WTC11 (cell line): ENCODE measurements around the gene PCYOX1L. TPM values are rescaled to one million over a fixed set of nuclear protein-coding genes. Genes with fewer than 3 reads are reported as not detected.

ENCODE experiments used
- ATAC-seq: fragments of 200-7000 bp; cut with Tn5 transposase; 2 replicates; pipeline ENCODE4 v1.10.0; 2021; ENCODE audit warnings: mild to moderate bottlenecking, moderate library complexity
- CTCF ChIA-PET: fragments of 300-600 bp; sonication (Branson Sonifier 250); formaldehyde crosslinking; loops from one replicate; lab custom pipeline; 2021; ENCODE audit warnings: antibody characterized with exemption; lab: Charles Lee
- POLR2A ChIA-PET: fragments of 350-600 bp; sonication (Branson Sonifier 250); formaldehyde crosslinking; loops from one replicate; lab custom pipeline; 2021; ENCODE audit warnings: antibody characterized with exemption; lab: Charles Lee
- DNase-seq: peaks from one replicate; pipeline ENCODE4 v3.0.0; 2021; ENCODE audit warnings: low spot score
- H3K27ac Mint-ChIP-seq: 2 replicates; pipeline ENCODE4 v1.8.0; 2021; ENCODE audit warnings: mixed read lengths
- H3K27me3 Mint-ChIP-seq: 2 replicates; pipeline ENCODE4 v1.8.0; 2021; ENCODE audit warnings: low read depth, mild to moderate bottlenecking, moderate library complexity, mixed read lengths
- H3K36me3 Mint-ChIP-seq: 2 replicates; pipeline ENCODE4 v1.8.0; 2021; ENCODE audit warnings: mixed read lengths
- H3K4me1 Mint-ChIP-seq: 2 replicates; pipeline ENCODE4 v1.8.0; 2022; ENCODE audit warnings: mixed read lengths
- H3K4me3 Mint-ChIP-seq: 2 replicates; pipeline ENCODE4 v1.8.0; 2021; ENCODE audit warnings: mild to moderate bottlenecking, moderate library complexity, mixed read lengths
- H3K9me3 Mint-ChIP-seq: 2 replicates; pipeline ENCODE4 v1.8.0; 2021; ENCODE audit warnings: mixed read lengths
- FOXJ3 ChIP-seq: sonication (generic); formaldehyde crosslinking; IDR thresholded peaks from 2 replicates; pipeline ENCODE4 v1.9.0; 2021; ENCODE audit warnings: missing genetic modification reagents, mild to moderate bottlenecking, borderline replicate concordance
- GABPB1 ChIP-seq: sonication (generic); formaldehyde crosslinking; IDR thresholded peaks from 2 replicates; pipeline ENCODE4 v1.8.1; 2023; ENCODE audit warnings: mild to moderate bottlenecking, missing genetic modification reagents
- HMGA2 ChIP-seq: fragments of 250-450 bp; sonication (Bioruptor Pico); IDR thresholded peaks from 2 replicates; pipeline ENCODE4 v1.4.0; 2021; ENCODE audit warnings: mild to moderate bottlenecking, moderate library complexity
- IRF2 ChIP-seq: sonication (generic); formaldehyde crosslinking; IDR thresholded peaks from 2 replicates; pipeline ENCODE4 v1.8.0; 2022; ENCODE audit warnings: low read depth, missing genetic modification reagents, borderline replicate concordance
- MXD4 ChIP-seq: fragments of 250-450 bp; sonication (Bioruptor Pico); IDR thresholded peaks from 2 replicates; pipeline ENCODE4 v1.8.0; 2021; ENCODE audit warnings: mild to moderate bottlenecking, moderate library complexity, borderline replicate concordance
- NFYB ChIP-seq: sonication (generic); formaldehyde crosslinking; conservative IDR thresholded peaks from 2 replicates; pipeline ENCODE4 v1.8.0; 2022; ENCODE audit warnings: low read depth, missing genetic modification reagents
- NR1H2 ChIP-seq: sonication (generic); formaldehyde crosslinking; IDR thresholded peaks from 2 replicates; pipeline ENCODE4 v1.9.0; 2021; ENCODE audit warnings: mild to moderate bottlenecking, moderate library complexity, missing genetic modification reagents
- NR2C2 ChIP-seq: sonication (generic); formaldehyde crosslinking; IDR thresholded peaks from 2 replicates; pipeline ENCODE4 v1.8.0; 2022; ENCODE audit warnings: mild to moderate bottlenecking, missing genetic modification reagents
- SP1 ChIP-seq: sonication (generic); formaldehyde crosslinking; conservative IDR thresholded peaks from 2 replicates; pipeline ENCODE4 v1.8.1; 2022; ENCODE audit warnings: missing genetic modification reagents
- TCF7 ChIP-seq: sonication (generic); formaldehyde crosslinking; IDR thresholded peaks from 2 replicates; pipeline ENCODE4 v1.8.0; 2022; ENCODE audit warnings: mild to moderate bottlenecking, low read depth, missing genetic modification reagents, moderate library complexity
- ZNF138 ChIP-seq: sonication (generic); formaldehyde crosslinking; conservative IDR thresholded peaks from 2 replicates; pipeline ENCODE4 v1.8.1; 2022; ENCODE audit warnings: mild to moderate bottlenecking, moderate library complexity, missing genetic modification reagents
- ZNF232 ChIP-seq: sonication (generic); formaldehyde crosslinking; IDR thresholded peaks from 2 replicates; pipeline ENCODE4 v1.8.0; 2022; ENCODE audit warnings: mild to moderate bottlenecking, missing genetic modification reagents
- ZNF396 ChIP-seq: fragments of 250-450 bp; sonication (Bioruptor Pico); IDR thresholded peaks from 2 replicates; pipeline ENCODE4 v1.8.0; 2021; ENCODE audit warnings: mild to moderate bottlenecking, moderate library complexity, borderline replicate concordance
- total RNA-seq: library from RNA; stranded (reverse); gene quantifications from 3 replicates; pipeline ENCODE4 v1.2.3, GENCODE V29; 2021
- TF ChIP-seq, protein P1 (sequence below): fragments of 250-450 bp; sonication (Bioruptor Pico); IDR thresholded peaks from 2 replicates; pipeline ENCODE4 v1.9.0; 2021; ENCODE audit warnings: moderate library complexity, mild to moderate bottlenecking, inconsistent platforms, borderline replicate concordance
- TF ChIP-seq, protein P2 (sequence below): sonication (generic); formaldehyde crosslinking; IDR thresholded peaks from 2 replicates; pipeline ENCODE4 v1.8.0; 2022; ENCODE audit warnings: mild to moderate bottlenecking, missing genetic modification reagents
- TF ChIP-seq, protein P3 (sequence below): sonication (generic); formaldehyde crosslinking; conservative IDR thresholded peaks from 2 replicates; pipeline ENCODE4 v1.8.1; 2022; ENCODE audit warnings: mild to moderate bottlenecking, missing genetic modification reagents
- TF ChIP-seq, protein P4 (sequence below): sonication (generic); formaldehyde crosslinking; IDR thresholded peaks from 2 replicates; pipeline ENCODE4 v1.8.0; 2022; ENCODE audit warnings: mild to moderate bottlenecking, missing genetic modification reagents
- TF ChIP-seq, protein P5 (sequence below): sonication (generic); formaldehyde crosslinking; conservative IDR thresholded peaks from 2 replicates; pipeline ENCODE4 v1.8.1; 2023; ENCODE audit warnings: mild to moderate bottlenecking, low read depth, missing genetic modification reagents, moderate library complexity
- TF ChIP-seq, protein P6 (sequence below): fragments of 250-450 bp; sonication (Bioruptor Pico); IDR thresholded peaks from 2 replicates; pipeline ENCODE4 v1.9.0; 2021; ENCODE audit warnings: mild to moderate bottlenecking
- TF ChIP-seq, protein P7 (sequence below): sonication (generic); formaldehyde crosslinking; IDR thresholded peaks from 2 replicates; pipeline ENCODE4 v1.8.0; 2022; ENCODE audit warnings: missing genetic modification reagents

The PCYOX1L gene
- total RNA-seq, 1 experiment from 2014 or later: 8.1 TPM

DNA sequence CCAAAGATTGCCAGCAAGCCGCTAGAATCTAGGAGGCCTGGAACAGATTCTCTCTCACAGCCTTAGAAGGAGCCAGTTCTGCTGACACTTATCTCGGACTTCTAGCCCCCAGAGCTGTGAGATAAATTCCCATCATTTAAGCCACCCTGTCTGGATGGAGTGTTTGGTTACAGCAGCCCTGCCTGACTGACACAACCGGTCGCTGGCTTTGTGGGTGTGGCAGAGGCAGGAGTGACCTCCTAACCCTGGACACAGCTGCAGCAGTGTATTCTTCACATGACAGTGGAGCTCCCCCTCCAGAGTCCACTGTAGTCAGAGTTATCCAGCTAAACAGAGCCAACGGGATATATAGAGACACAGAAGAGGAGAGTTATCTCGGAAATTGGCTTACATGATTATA is 42.5 kb downstream of the PCYOX1L start:
- ChIA-PET POLR2A (no interaction called here), CTCF (interaction anchor here (0.6 to 1.9 kb wide), 6 partner anchors 19 to 118 kb away, joined by 3 to 12 read pairs (median 6); no protein-coding TSS in a partner anchor)
- no peak for DNase-seq
- ATAC-seq: no peak
- TF ChIP-seq MXD4 (CRISPR knock-in tag): no peak
- no peak for TF ChIP-seq ZNF232
- TF ChIP-seq, protein P1, sequence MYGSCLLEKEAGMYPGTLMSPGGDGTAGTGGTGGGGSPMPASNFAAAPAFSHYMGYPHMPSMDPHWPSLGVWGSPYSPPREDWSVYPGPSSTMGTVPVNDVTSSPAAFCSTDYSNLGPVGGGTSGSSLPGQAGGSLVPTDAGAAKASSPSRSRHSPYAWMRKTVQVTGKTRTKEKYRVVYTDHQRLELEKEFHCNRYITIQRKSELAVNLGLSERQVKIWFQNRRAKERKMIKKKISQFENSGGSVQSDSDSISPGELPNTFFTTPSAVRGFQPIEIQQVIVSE (CRISPR knock-in tag): no peak
- TF ChIP-seq NR1H2 (CRISPR knock-in tag): no peak
- TF ChIP-seq, protein P2, sequence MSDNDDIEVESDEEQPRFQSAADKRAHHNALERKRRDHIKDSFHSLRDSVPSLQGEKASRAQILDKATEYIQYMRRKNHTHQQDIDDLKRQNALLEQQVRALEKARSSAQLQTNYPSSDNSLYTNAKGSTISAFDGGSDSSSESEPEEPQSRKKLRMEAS (CRISPR knock-in tag): no peak
- TF ChIP-seq, protein P3, sequence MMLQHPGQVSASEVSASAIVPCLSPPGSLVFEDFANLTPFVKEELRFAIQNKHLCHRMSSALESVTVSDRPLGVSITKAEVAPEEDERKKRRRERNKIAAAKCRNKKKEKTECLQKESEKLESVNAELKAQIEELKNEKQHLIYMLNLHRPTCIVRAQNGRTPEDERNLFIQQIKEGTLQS: no peak
- TF ChIP-seq FOXJ3 (CRISPR knock-in tag): no peak
- no peak for TF ChIP-seq TCF7
- no peak overlapping the region for H3K4me3 Mint-ChIP-seq
- no peaks in the 10 kb centered on the region for H3K36me3 Mint-ChIP-seq
- no peak overlapping the region for H3K27ac Mint-ChIP-seq
- no peaks in the 10 kb centered on the region for H3K9me3 Mint-ChIP-seq
- peaks cover 13% of the 10 kb centered on the region for H3K4me1 Mint-ChIP-seq
- no peaks in the 10 kb centered on the region; the same call in 1 of the 2 replicates for H3K27me3 Mint-ChIP-seq

DNA sequence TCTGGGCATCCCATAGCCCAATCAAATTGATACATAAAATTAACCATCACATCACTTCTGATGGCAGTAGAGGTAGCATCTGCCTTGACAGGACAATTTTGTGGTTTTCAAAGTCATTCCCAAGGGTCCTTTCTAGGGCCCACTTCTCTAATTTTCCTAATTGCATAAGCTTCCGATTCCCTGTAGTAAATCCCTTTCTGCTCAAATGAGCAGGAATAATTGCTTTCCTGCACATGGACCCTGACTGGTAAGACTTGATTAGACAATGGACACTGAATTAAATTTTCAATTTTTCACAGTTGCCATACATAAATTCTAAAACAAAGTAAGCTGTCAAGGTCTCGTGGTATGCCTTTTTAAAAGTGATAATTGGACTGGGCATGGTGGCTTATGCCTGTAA is 43.2 kb downstream of the PCYOX1L start:
- ChIA-PET POLR2A (no interaction called here), CTCF (interaction anchor here (1.8 to 1.9 kb wide), 2 partner anchors 19 to 29 kb away, joined by 6 to 12 read pairs; no protein-coding TSS in a partner anchor)
- H3K27me3 Mint-ChIP-seq: no peaks in the 10 kb centered on the region; the same call in 1 of the 2 replicates
- peaks cover 19% of the 10 kb centered on the region for H3K4me1 Mint-ChIP-seq
- no peaks in the 10 kb centered on the region for H3K9me3 Mint-ChIP-seq
- no peak overlapping the region for H3K27ac Mint-ChIP-seq
- no peak overlapping the region for H3K4me3 Mint-ChIP-seq
- no peak for DNase-seq
- no peaks in the 10 kb centered on the region for H3K36me3 Mint-ChIP-seq
- ATAC-seq: no peak
- TF ChIP-seq ZNF138: no peak
- no peak for TF ChIP-seq GABPB1 (CRISPR knock-in tag)
- TF ChIP-seq NFYB (CRISPR knock-in tag): no peak
- no peak for TF ChIP-seq HMGA2
- TF ChIP-seq ZNF396 (CRISPR knock-in tag): no peak
- no peak for TF ChIP-seq IRF2 (CRISPR knock-in tag)
- TF ChIP-seq, protein P4, sequence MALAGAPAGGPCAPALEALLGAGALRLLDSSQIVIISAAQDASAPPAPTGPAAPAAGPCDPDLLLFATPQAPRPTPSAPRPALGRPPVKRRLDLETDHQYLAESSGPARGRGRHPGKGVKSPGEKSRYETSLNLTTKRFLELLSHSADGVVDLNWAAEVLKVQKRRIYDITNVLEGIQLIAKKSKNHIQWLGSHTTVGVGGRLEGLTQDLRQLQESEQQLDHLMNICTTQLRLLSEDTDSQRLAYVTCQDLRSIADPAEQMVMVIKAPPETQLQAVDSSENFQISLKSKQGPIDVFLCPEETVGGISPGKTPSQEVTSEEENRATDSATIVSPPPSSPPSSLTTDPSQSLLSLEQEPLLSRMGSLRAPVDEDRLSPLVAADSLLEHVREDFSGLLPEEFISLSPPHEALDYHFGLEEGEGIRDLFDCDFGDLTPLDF (CRISPR knock-in tag): no peak
- TF ChIP-seq, protein P5, sequence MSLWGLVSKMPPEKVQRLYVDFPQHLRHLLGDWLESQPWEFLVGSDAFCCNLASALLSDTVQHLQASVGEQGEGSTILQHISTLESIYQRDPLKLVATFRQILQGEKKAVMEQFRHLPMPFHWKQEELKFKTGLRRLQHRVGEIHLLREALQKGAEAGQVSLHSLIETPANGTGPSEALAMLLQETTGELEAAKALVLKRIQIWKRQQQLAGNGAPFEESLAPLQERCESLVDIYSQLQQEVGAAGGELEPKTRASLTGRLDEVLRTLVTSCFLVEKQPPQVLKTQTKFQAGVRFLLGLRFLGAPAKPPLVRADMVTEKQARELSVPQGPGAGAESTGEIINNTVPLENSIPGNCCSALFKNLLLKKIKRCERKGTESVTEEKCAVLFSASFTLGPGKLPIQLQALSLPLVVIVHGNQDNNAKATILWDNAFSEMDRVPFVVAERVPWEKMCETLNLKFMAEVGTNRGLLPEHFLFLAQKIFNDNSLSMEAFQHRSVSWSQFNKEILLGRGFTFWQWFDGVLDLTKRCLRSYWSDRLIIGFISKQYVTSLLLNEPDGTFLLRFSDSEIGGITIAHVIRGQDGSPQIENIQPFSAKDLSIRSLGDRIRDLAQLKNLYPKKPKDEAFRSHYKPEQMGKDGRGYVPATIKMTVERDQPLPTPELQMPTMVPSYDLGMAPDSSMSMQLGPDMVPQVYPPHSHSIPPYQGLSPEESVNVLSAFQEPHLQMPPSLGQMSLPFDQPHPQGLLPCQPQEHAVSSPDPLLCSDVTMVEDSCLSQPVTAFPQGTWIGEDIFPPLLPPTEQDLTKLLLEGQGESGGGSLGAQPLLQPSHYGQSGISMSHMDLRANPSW (CRISPR knock-in tag): no peak
- no peak for TF ChIP-seq NR2C2 (CRISPR knock-in tag)
- no peak for TF ChIP-seq ZNF232
- TF ChIP-seq, protein P6, sequence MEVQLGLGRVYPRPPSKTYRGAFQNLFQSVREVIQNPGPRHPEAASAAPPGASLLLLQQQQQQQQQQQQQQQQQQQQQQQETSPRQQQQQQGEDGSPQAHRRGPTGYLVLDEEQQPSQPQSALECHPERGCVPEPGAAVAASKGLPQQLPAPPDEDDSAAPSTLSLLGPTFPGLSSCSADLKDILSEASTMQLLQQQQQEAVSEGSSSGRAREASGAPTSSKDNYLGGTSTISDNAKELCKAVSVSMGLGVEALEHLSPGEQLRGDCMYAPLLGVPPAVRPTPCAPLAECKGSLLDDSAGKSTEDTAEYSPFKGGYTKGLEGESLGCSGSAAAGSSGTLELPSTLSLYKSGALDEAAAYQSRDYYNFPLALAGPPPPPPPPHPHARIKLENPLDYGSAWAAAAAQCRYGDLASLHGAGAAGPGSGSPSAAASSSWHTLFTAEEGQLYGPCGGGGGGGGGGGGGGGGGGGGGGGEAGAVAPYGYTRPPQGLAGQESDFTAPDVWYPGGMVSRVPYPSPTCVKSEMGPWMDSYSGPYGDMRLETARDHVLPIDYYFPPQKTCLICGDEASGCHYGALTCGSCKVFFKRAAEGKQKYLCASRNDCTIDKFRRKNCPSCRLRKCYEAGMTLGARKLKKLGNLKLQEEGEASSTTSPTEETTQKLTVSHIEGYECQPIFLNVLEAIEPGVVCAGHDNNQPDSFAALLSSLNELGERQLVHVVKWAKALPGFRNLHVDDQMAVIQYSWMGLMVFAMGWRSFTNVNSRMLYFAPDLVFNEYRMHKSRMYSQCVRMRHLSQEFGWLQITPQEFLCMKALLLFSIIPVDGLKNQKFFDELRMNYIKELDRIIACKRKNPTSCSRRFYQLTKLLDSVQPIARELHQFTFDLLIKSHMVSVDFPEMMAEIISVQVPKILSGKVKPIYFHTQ: no peak
- TF ChIP-seq, protein P2 (CRISPR knock-in tag): no peak
- TF ChIP-seq, protein P7, sequence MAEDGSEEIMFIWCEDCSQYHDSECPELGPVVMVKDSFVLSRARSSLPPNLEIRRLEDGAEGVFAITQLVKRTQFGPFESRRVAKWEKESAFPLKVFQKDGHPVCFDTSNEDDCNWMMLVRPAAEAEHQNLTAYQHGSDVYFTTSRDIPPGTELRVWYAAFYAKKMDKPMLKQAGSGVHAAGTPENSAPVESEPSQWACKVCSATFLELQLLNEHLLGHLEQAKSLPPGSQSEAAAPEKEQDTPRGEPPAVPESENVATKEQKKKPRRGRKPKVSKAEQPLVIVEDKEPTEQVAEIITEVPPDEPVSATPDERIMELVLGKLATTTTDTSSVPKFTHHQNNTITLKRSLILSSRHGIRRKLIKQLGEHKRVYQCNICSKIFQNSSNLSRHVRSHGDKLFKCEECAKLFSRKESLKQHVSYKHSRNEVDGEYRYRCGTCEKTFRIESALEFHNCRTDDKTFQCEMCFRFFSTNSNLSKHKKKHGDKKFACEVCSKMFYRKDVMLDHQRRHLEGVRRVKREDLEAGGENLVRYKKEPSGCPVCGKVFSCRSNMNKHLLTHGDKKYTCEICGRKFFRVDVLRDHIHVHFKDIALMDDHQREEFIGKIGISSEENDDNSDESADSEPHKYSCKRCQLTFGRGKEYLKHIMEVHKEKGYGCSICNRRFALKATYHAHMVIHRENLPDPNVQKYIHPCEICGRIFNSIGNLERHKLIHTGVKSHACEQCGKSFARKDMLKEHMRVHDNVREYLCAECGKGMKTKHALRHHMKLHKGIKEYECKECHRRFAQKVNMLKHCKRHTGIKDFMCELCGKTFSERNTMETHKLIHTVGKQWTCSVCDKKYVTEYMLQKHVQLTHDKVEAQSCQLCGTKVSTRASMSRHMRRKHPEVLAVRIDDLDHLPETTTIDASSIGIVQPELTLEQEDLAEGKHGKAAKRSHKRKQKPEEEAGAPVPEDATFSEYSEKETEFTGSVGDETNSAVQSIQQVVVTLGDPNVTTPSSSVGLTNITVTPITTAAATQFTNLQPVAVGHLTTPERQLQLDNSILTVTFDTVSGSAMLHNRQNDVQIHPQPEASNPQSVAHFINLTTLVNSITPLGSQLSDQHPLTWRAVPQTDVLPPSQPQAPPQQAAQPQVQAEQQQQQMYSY (CRISPR knock-in tag): no peak
- no peak for TF ChIP-seq SP1 (CRISPR knock-in tag)
